K562 (cell line): Measurements from ENCODE around the gene AGPAT4. TPM values are rescaled to one million over a fixed set of nuclear protein-coding genes. Genes with fewer than 3 reads are reported as not detected.

Experiments
- ATAC-seq: fragments of 200-7000 bp; cut with Tn5 transposase; 3 replicates; pipeline ENCODE4 v1.9.1; 2020; ENCODE audit warnings: moderate library complexity
- BruUV-seq: library from RNA; stranded (reverse); fragments of 400-500 nt; replicated peaks from 2 replicates; lab custom pipeline; 2021; lab: Mats Ljungman, UMichigan
- CTCF ChIA-PET: fragments of 300-600 bp; formaldehyde crosslinking; extraction: SDS; loops from one replicate; lab custom pipeline; 2021; ENCODE audit warnings: low intra/inter-chr PET ratio; lab: Yijun Ruan, JAX
- POLR2A ChIA-PET: fragments of 300-600, 350-650 bp; sonication (Branson Sonifier 250); formaldehyde crosslinking; extraction: SDS; loops from one replicate; lab custom pipeline; 2021; ENCODE audit warnings: antibody characterized with exemption, inconsistent platforms; lab: Yijun Ruan, JAX
- DNase-seq, 4 experiments: peaks; one replicate each; pipeline versions ENCODE4 v3.0.0 to v3.0.0-alpha.2; 2011 to 2018; ENCODE audit warnings: low spot score in 3 of 4, mixed read lengths in 3 of 4; ENCODE audit errors: extremely low read depth in 1 of 4
- FAIRE-seq: peaks from 2 replicates; lab custom pipeline; 2011; peaks lifted over from hg19 to GRCh38; lab: Jason Lieb, UNC
- H2AFZ ChIP-seq: 2 replicates; pipeline ENCODE4 v1.6.0; 2011; ENCODE audit warnings: low read depth, low read length, control low read depth, inconsistent platforms
- H3K27ac ChIP-seq: fragments of 200-600 bp; 3 replicates; pipeline ENCODE4 v1.8.0; 2011; ENCODE audit warnings: low read depth, mild to moderate bottlenecking, control low read depth, inconsistent platforms, low read length, moderate library complexity, mixed read lengths; ENCODE audit errors: extremely low read depth
- H3K27me3 ChIP-seq, 2 experiments: fragments of 300-600 bp in 1 of 2; 2 replicates in 1 of 2; 3 replicates in 1 of 2; pipeline versions ENCODE4 v1.6.0 to v1.8.0; 2011; ENCODE audit warnings: inconsistent platforms in 2 of 2, low read length in 2 of 2, mild to moderate bottlenecking in 1 of 2, mixed read lengths in 1 of 2, moderate library complexity in 1 of 2; ENCODE audit not compliant: control insufficient read depth in 2 of 2, insufficient read depth in 2 of 2
- H3K36me3 ChIP-seq: fragments of 300-600 bp; 3 replicates; pipeline ENCODE4 v1.8.0; 2011; ENCODE audit warnings: mild to moderate bottlenecking, low read length, inconsistent platforms; ENCODE audit not compliant: control insufficient read depth, insufficient read depth
- H3K4me1 ChIP-seq, 2 experiments: fragments of 200-600 bp in 1 of 2; replicated peaks in 1 of 2; 2 replicates in 1 of 2; 3 replicates in 1 of 2; pipeline versions ENCODE4 v1.5.1 to v1.8.0; 2011; ENCODE audit warnings: inconsistent platforms in 2 of 2, low read length in 2 of 2, mild to moderate bottlenecking in 1 of 2, mixed read lengths in 1 of 2, moderate library complexity in 1 of 2; ENCODE audit not compliant: control insufficient read depth in 2 of 2, insufficient read depth in 2 of 2
- H3K4me2 ChIP-seq: 2 replicates; pipeline ENCODE4 v1.6.1; 2011; ENCODE audit warnings: low read length, control low read depth, inconsistent platforms, mixed read lengths; ENCODE audit not compliant: insufficient read depth
- H3K4me3 ChIP-seq: fragments of 200-600 bp; sonication (generic), shearing (Covaris generic); 2 replicates; pipeline ENCODE4 v1.5.1; 2016; ENCODE audit warnings: control low read depth, inconsistent platforms
- H3K79me2 ChIP-seq: fragments of 200-600 bp; 3 replicates; pipeline ENCODE4 v1.8.0; 2011; ENCODE audit warnings: low read length, inconsistent platforms; ENCODE audit not compliant: control insufficient read depth, insufficient read depth
- H3K9ac ChIP-seq, 2 experiments: 2 replicates each; pipeline versions ENCODE4 v1.6.0 to v1.6.1; 2011; ENCODE audit warnings: low read depth in 2 of 2, low read length in 2 of 2, control low read depth in 1 of 2, inconsistent platforms in 1 of 2, mild to moderate bottlenecking in 1 of 2, mixed read lengths in 1 of 2; ENCODE audit not compliant: insufficient read depth in 1 of 2
- H3K9me1 ChIP-seq: one replicate; pipeline ENCODE4 v1.6.0; 2011; ENCODE audit warnings: inconsistent platforms, mild to moderate bottlenecking, low read length, moderate library complexity; ENCODE audit not compliant: control insufficient read depth, insufficient read depth
- H3K9me3 ChIP-seq: replicated peaks from 2 replicates; pipeline ENCODE4 v1.5.1; 2011; ENCODE audit warnings: low read depth, low read length, inconsistent platforms; ENCODE audit not compliant: control insufficient read depth, insufficient read depth
- H4K20me1 ChIP-seq: replicated peaks from 2 replicates; pipeline ENCODE4 v1.6.1; 2011; ENCODE audit warnings: low read length, inconsistent platforms, mixed read lengths; ENCODE audit not compliant: control insufficient read depth, insufficient read depth
- ASH1L ChIP-seq: fragments of 450-650 bp; IDR thresholded peaks from 2 replicates; pipeline ENCODE4 v1.6.1; 2018; ENCODE audit warnings: borderline replicate concordance, mild to moderate bottlenecking, low read depth; ENCODE audit not compliant: partially characterized antibody
- CC2D1A ChIP-seq: fragments of 450-650 bp; IDR thresholded peaks from 2 replicates; pipeline ENCODE4 v1.6.1; 2017; ENCODE audit warnings: mild to moderate bottlenecking
- EGR1 ChIP-seq: fragments of 450-650 bp; conservative IDR thresholded peaks from 2 replicates; pipeline ENCODE4 v1.6.1; 2017; ENCODE audit warnings: mild to moderate bottlenecking
- GABPB2 ChIP-seq: fragments of 250-450 bp; sonication (Bioruptor Pico); conservative IDR thresholded peaks from 2 replicates; pipeline ENCODE4 v1.5.1; 2021; ENCODE audit warnings: mild to moderate bottlenecking
- MCM3 ChIP-seq: fragments of 450-650 bp; IDR thresholded peaks from 2 replicates; pipeline ENCODE4 v1.6.1; 2016
- MCM7 ChIP-seq, 2 experiments: fragments of 450-650 bp; IDR thresholded peaks; 2 replicates each; pipeline ENCODE4 v1.6.1; 2016 to 2018
- MTA3 ChIP-seq: fragments of 450-650 bp; formaldehyde crosslinking; IDR thresholded peaks from 2 replicates; pipeline ENCODE4 v1.6.1; 2017; ENCODE audit warnings: mild to moderate bottlenecking, borderline replicate concordance
- RAD21 ChIP-seq, 2 experiments: fragments of 250-450 bp in 1 of 2; fragments of 450-650 bp in 1 of 2; sonication (Bioruptor Pico) in 1 of 2; formaldehyde crosslinking in 1 of 2; IDR thresholded peaks in 1 of 2; conservative IDR thresholded peaks in 1 of 2; 2 replicates each; pipeline versions ENCODE4 v1.4.0 to v1.8.0; 2020 to 2022; ENCODE audit warnings: mild to moderate bottlenecking in 2 of 2, moderate library complexity in 1 of 2
- RBM39 ChIP-seq: fragments of 200-400 bp; formaldehyde crosslinking; optimal IDR thresholded peaks from 2 replicates; pipeline ENCODE3; 2018; ENCODE audit warnings: low read depth, low read length
- USF2 ChIP-seq: sonication (generic); formaldehyde crosslinking; IDR thresholded peaks from 2 replicates; pipeline ENCODE4 v1.5.0; 2020; ENCODE audit warnings: missing genetic modification reagents
- ZNF274 ChIP-seq: IDR thresholded peaks from 2 replicates; pipeline ENCODE4 v1.6.1; 2011; ENCODE audit warnings: low read depth, mild to moderate bottlenecking, low read length, moderate library complexity, borderline replicate concordance
- ZNF311 ChIP-seq: fragments of 250-450 bp; sonication (Bioruptor Pico); IDR thresholded peaks from 2 replicates; pipeline ENCODE4 v1.4.0; 2020; ENCODE audit warnings: mild to moderate bottlenecking, moderate library complexity
- ZNF436 ChIP-seq: fragments of 250-450, 450-650 bp; sonication (Bioruptor Pico); formaldehyde crosslinking; IDR thresholded peaks from 2 replicates; pipeline ENCODE4 v1.7.0; 2020; ENCODE audit warnings: mild to moderate bottlenecking
- ZNF583 ChIP-seq: fragments of 250-450 bp; sonication (Bioruptor Pico); IDR thresholded peaks from 2 replicates; pipeline ENCODE4 v1.4.0; 2020
- WGBS: fragments of 100-300 bp; shearing (Covaris generic); methylation state at CpG from one replicate; pipeline ENCODE4 v1.1.6; 2016; ENCODE audit warnings: low coverage, mixed read lengths; ENCODE audit not compliant: insufficient coverage; ENCODE audit errors: missing lambda C conversion rate; 5-methylcytosine and 5-hydroxymethylcytosine counted together
- in situ Hi-C: fragments of 300-500 bp; cut with MboI; formaldehyde crosslinking; loops from 4 replicates; pipeline ENCODE4 v1.15.0; 2018; ENCODE audit warnings: inconsistent platforms, mixed read lengths
- intact Hi-C: fragments of 100-400 bp; cut with micrococcal nuclease; formaldehyde crosslinking; loops from 2 replicates; pipeline ENCODE4 v1.14.2; 2022
- polyA plus RNA-seq, 8 experiments: library from polyadenylated mRNA; depleted of rRNA in 4 of 8; stranded (reverse) in 5 of 8; unstranded in 3 of 8; fragments of >200 nt; fragmentation: Nextera tagmentation in 2 of 8; fragmentation: Illumina TruSeq in 1 of 8; extraction: Ambion mirVana in 2 of 8; extraction: Trizol in 1 of 8; gene quantifications; 2 replicates each; pipeline versions ENCODE4 v1.2.1 to v1.2.3, GENCODE V29; 2011 to 2014; ENCODE audit warnings: inconsistent platforms in 1 of 8, missing spikeins in 1 of 8
- total RNA-seq, 7 experiments: library from RNA; depleted of rRNA in 6 of 7; stranded (reverse); fragments of >200 nt in 6 of 7; fragmentation: Illumina TruSeq in 2 of 7; extraction: Trizol in 2 of 7; gene quantifications; 2 replicates each; pipeline versions ENCODE4 v1.2.1 to v1.2.3, GENCODE V29; 2011 to 2021; ENCODE audit warnings: low replicate concordance in 1 of 7
- TF ChIP-seq, protein P1 (sequence below): fragments of 450-650 bp; IDR thresholded peaks from 2 replicates; pipeline ENCODE4 v1.6.1; 2016; ENCODE audit warnings: borderline replicate concordance
- TF ChIP-seq, protein P2 (sequence below): fragments of 250-450 bp; sonication (Bioruptor Pico); IDR thresholded peaks from 2 replicates; pipeline ENCODE4 v1.5.0; 2020; ENCODE audit warnings: mild to moderate bottlenecking
- TF ChIP-seq, protein P3 (sequence below): sonication (generic); formaldehyde crosslinking; IDR thresholded peaks from 2 replicates; pipeline ENCODE4 v1.9.0; 2022; ENCODE audit warnings: mild to moderate bottlenecking, missing genetic modification reagents

The AGPAT4 gene
- total and polyA plus RNA-seq, 9 of the 15 experiments (the other 6 are each of a cell fraction or from before 2014, with no cell fraction given), result 2.2 to 15.0 (median 5.7) TPM

DNA sequence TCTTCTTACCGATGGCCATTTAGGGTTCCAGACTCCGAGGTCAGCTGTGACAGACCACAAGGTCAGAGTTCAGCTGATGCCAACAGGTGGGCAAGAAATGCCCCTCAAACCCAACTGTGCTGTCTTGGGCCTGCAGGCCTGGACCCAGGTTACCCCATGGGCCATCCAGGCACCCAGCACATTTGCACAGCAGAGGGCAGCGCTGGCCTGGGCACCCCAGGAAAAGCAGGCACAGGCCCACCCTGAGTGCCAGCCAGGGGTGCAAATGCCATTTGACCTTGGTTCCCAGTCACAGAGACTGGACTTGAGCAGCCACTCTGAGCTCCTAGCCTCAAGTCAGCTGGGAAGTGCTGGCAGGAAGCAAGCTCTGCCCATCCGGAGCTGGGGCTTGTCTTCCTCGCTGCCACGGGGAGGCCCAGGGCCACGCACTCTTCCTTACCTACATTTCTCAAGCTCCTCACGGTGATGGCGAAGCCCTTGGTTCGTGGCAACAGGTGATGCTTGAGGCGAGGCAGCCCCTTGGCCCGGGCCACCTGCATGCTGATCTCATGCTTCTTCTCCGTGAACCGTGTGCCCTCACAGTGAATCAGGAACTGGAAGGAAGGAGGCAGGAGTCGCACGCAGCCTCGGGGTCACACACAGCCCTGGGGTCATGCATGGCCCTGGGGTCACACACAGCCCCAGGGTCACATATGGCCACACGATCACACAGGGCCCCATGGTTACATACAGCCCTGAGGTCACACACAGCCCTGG is 120.8 kb downstream of the AGPAT4 start:
- Histone ChIP-seq H3K27me3 (peaks cover 0 to 5% of the 10 kb centered on the region in 2 experiments; a peak in 1 of 5 replicates), H3K36me3 (no peaks in the 10 kb centered on the region; the same call in 2 of the 3 replicates), H3K9ac (0 out of 4 replicates have a peak overlapping the region, but pooled peaks of 1 of the 2 experiments have one; percentile 0), H3K79me2 (no peaks in the 10 kb centered on the region), H4K20me1 (no peaks in the 10 kb centered on the region), H3K9me1 (no peaks in the 10 kb centered on the region), H3K27ac (no peak overlapping the region), H3K4me2 (no peak overlapping the region), H3K9me3 (peaks cover 3% of the 10 kb centered on the region; the same call in 1 of the 2 replicates), H2AFZ (no peak overlapping the region), H3K4me1 (peaks cover 12 to 40% of the 10 kb centered on the region in 2 experiments; a peak in 4 of 5 replicates), H3K4me3 (no peak overlapping the region)
- FAIRE-seq (no peak), ATAC-seq (peak; percentile 57), DNase-seq (peak in 1 of 4 experiments; percentile 50)
- in situ Hi-C loops (no loop called here), intact Hi-C loops (loop anchor here (5.0 kb wide), 3 partner anchors 114 to 421 kb away; no protein-coding TSS in a partner anchor)
- CTCF ChIA-PET, result interaction anchor here (0.6 to 0.9 kb wide), 2 partner anchors 218 to 220 kb away, joined by 3 to 6 read pairs; no protein-coding TSS in a partner anchor
- POLR2A ChIA-PET, result interaction anchor here (1.4 kb wide), 1 partner anchor 9 kb away, joined by 4 read pairs; no protein-coding TSS in a partner anchor
- no TSS peak for BruUV-seq
- 75% methylated on average over 18 of the region's 18 CpGs for WGBS
- TF ChIP-seq CC2D1A (0 out of 2 replicates have a peak, but pooled peaks have one; percentile 41), ZNF274 (no peak), MCM3 (no peak), MTA3 (no peak), ZNF311 (CRISPR knock-in tag) (no peak), MCM7 (IDR thresholded peaks at IDR 0.05) (no peak), ZNF583 (no peak), ASH1L (no peak), ZNF436 (no peak), EGR1 (no peak), RAD21 (CRISPR knock-in tag; conservative IDR thresholded peaks at IDR 0.05 in 1 of 2, IDR thresholded peaks at IDR 0.05 in 1 of 2) (peak; percentile 68 to 86), RBM39 (no peak), USF2 (no peak), GABPB2 (CRISPR knock-in tag) (no peak)
- TF ChIP-seq, protein P1, sequence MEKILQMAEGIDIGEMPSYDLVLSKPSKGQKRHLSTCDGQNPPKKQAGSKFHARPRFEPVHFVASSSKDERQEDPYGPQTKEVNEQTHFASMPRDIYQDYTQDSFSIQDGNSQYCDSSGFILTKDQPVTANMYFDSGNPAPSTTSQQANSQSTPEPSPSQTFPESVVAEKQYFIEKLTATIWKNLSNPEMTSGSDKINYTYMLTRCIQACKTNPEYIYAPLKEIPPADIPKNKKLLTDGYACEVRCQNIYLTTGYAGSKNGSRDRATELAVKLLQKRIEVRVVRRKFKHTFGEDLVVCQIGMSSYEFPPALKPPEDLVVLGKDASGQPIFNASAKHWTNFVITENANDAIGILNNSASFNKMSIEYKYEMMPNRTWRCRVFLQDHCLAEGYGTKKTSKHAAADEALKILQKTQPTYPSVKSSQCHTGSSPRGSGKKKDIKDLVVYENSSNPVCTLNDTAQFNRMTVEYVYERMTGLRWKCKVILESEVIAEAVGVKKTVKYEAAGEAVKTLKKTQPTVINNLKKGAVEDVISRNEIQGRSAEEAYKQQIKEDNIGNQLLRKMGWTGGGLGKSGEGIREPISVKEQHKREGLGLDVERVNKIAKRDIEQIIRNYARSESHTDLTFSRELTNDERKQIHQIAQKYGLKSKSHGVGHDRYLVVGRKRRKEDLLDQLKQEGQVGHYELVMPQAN, result no peak
- TF ChIP-seq, protein P2, sequence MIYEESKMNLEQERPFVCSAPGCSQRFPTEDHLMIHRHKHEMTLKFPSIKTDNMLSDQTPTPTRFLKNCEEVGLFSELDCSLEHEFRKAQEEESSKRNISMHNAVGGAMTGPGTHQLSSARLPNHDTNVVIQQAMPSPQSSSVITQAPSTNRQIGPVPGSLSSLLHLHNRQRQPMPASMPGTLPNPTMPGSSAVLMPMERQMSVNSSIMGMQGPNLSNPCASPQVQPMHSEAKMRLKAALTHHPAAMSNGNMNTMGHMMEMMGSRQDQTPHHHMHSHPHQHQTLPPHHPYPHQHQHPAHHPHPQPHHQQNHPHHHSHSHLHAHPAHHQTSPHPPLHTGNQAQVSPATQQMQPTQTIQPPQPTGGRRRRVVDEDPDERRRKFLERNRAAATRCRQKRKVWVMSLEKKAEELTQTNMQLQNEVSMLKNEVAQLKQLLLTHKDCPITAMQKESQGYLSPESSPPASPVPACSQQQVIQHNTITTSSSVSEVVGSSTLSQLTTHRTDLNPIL (CRISPR knock-in tag), result no peak
- TF ChIP-seq, protein P3, sequence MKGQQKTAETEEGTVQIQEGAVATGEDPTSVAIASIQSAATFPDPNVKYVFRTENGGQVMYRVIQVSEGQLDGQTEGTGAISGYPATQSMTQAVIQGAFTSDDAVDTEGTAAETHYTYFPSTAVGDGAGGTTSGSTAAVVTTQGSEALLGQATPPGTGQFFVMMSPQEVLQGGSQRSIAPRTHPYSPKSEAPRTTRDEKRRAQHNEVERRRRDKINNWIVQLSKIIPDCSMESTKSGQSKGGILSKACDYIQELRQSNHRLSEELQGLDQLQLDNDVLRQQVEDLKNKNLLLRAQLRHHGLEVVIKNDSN (CRISPR knock-in tag), result peak; percentile 23; the same call in 1 of the 2 replicates
